Activated CD8-positive, alpha-beta memory T cell treated with anti-CD3 and anti-CD28 coated beads for 4 hours (primary cell): Measurements from ENCODE around the gene IGF1.

Experiments
- DNase-seq, 2 donors: peaks; one replicate each; pipeline ENCODE4 v3.0.0-alpha.2; 2020; ENCODE audit warnings: low read depth in 2 of 2

IGF1 gene

GRCh38 chr12:102496591-102496990 is 16.2 kb upstream of the IGF1 start:
- no peak for DNase-seq

GRCh38 chr12:102487226-102487625 is 6.9 kb upstream of the IGF1 start:
- no peak for DNase-seq

GRCh38 chr12:102486153-102486552 is 5.8 kb upstream of the IGF1 start:
- DNase-seq, result no peak

GRCh38 chr12:102484428-102484958 is 4.1 kb upstream of the IGF1 start:
- peak; percentile 4 to 8 for DNase-seq

GRCh38 chr12:102484017-102484416 is 3.7 kb upstream of the IGF1 start:
- no peak for DNase-seq

GRCh38 chr12:102483466-102483865 is 3.1 kb upstream of the IGF1 start:
- no peak for DNase-seq

GRCh38 chr12:102481705-102482425 is 1.5 kb upstream of the IGF1 start:
- DNase-seq, result no peak

- no peak for DNase-seq
Measured at GRCh38 chr12:102479939-102480338, 424 bp downstream of the IGF1 start.

- DNase-seq, result no peak
Measured at GRCh38 chr12:102479099-102479885, 1.1 kb downstream of the IGF1 start.

GRCh38 chr12:102478405-102479098 is 1.8 kb downstream of the IGF1 start:
- DNase-seq, result peak in 1 of 2 donors; percentile 1

GRCh38 chr12:102475355-102475754 is 5.0 kb downstream of the IGF1 start:
- no peak for DNase-seq

GRCh38 chr12:102474438-102475064 is 5.8 kb downstream of the IGF1 start:
- DNase-seq, result no peak

GRCh38 chr12:102472496-102472895 is 7.9 kb downstream of the IGF1 start:
- DNase-seq, result no peak

GRCh38 chr12:102471556-102471955 is 8.8 kb downstream of the IGF1 start:
- DNase-seq, result no peak

- DNase-seq, result no peak
Measured at GRCh38 chr12:102470945-102471344, 9.4 kb downstream of the IGF1 start.

GRCh38 chr12:102468261-102468915 is 12.0 kb downstream of the IGF1 start:
- no peak for DNase-seq

GRCh38 chr12:102465762-102466560 is 14.4 kb downstream of the IGF1 start:
- DNase-seq, result no peak

GRCh38 chr12:102463659-102464249 is 16.6 kb downstream of the IGF1 start:
- no peak for DNase-seq

GRCh38 chr12:102462795-102463465 is 17.4 kb downstream of the IGF1 start:
- DNase-seq, result no peak

GRCh38 chr12:102462386-102462785 is 18.0 kb downstream of the IGF1 start:
- no peak for DNase-seq
